GM19193 (cell line): ENCODE data around the gene PPP1R1B.

Experiments
- POLR2A ChIP-seq: IDR thresholded peaks from 4 replicates; pipeline ENCODE4 v1.6.1; 2011; ENCODE audit not compliant: insufficient read depth, insufficient read length; ENCODE audit errors: extremely low read depth

PPP1R1B gene

DNA sequence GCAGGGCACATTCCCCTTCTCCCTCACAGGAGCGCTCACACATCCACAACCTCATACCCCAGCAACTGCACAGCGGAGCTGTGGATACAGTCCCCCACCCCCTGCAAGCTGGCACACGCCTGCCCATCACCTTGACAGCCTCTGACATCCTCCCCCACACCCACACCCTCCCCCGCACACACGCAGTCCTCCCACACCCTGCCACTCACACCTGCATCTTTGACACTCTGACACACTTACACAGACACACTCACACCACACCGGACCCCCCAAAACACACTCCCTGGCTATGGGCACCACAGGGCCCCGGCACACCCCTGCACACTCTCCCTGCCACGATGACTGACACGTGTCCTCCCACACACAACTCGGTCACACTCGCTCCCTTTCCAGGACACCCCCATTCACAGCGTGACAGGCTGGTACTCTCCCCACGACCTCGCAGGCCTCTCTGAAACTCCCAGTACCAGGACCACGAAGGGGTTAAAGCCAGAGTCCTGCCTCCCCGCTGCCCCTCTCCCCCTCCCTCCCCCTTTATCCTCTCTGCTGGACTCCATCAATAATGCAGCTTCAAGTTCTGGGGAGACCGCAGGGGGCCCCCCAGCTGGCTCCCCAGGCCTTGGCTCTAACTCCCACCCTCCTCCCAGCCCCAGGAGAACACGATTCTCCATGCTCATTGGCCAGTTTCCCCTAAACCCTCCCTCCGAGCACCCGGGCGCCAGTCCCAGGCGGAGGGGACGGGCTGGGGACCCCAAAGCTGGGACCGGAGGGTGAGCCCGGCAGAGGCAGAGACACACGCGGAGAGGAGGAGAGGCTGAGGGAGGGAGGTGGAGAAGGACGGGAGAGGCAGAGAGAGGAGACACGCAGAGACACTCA lies at the start of gene PPP1R1B:
TSS of gene PPP1R1B (plus strand) at position 782 of the 876 bp plus-strand sequence. CDS start 441 bp downstream, outside the sequence.
- no peak for TF ChIP-seq POLR2A

DNA sequence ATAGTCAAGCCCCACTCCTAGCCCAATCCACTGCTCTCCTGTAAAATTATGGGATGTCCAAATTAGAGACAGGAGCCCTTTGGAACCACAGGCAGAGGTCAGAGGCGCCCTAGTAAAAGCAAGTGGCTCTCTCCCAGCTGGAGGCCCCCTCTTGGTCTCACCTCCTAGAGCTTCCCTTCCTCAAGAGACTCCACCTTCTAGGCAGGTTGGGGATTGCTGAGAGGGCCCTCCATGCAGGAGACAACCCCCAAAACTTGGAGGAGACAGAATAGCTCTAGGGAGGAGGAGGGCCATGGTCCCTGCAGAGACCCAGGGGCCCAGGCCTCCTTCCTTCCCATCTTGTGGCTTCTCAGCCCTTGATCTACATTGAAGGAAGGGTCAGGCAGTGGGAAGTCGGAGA lies 48.5 kb upstream of the PPP1R1B start:
- TF ChIP-seq POLR2A = no peak

GRCh38 chr17:39579318-39580081 lies 47.3 kb upstream of the PPP1R1B start:
- TF ChIP-seq POLR2A = no peak

DNA sequence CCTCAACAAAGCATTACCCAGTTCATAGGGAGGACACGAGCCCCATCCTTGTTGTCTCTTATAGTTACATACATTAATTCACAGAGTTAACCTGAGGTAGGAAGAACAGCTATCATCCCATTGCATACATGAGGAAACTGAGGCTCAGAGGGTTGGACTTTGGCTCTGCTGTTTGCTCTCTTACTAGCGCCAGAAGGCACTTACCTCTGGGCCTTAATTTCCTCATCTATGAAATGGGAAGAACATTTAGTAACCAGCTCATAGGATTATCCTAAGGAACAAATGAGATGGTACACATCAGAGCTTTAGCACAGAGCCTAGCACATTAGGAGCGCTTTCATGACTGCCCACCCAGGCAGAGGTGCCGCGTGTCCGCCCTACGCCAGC lies 46.7 kb upstream of the PPP1R1B start:
- TF ChIP-seq POLR2A = no peak

GRCh38 chr17:39581071-39581758 lies 45.5 kb upstream of the PPP1R1B start:
- no peak for TF ChIP-seq POLR2A

- TF ChIP-seq POLR2A = no peak
Observed at GRCh38 chr17:39581759-39582085, 45.0 kb upstream of the PPP1R1B start.

DNA sequence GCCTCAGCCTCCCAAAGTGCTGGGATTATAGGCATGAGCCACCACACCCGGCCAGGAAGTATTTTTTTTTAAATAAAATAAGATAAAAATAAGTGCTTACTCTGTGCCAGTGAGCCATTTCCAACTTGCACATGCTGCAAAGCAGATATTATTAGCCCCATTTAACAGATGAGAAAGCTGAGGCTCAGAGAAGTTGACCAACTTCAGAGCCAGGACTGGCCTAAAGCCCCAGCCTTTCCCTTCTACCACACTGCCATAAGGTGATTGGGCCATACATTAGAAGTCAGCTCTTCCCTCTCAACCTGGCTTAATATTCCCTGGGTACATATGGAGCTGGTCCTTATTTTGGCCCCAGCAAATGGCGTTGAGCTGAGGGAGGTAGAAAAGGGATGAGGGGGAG lies 44.1 kb upstream of the PPP1R1B start:
- TF ChIP-seq POLR2A = no peak

GRCh38 chr17:39591958-39592954 lies 34.5 kb upstream of the PPP1R1B start:
- TF ChIP-seq POLR2A = no peak

- TF ChIP-seq POLR2A = no peak
Observed at GRCh38 chr17:39593371-39593770, 33.4 kb upstream of the PPP1R1B start.

- no peak for TF ChIP-seq POLR2A
Observed at GRCh38 chr17:39595294-39595693, 31.5 kb upstream of the PPP1R1B start.

GRCh38 chr17:39595928-39596510 lies 30.7 kb upstream of the PPP1R1B start:
- TF ChIP-seq POLR2A = no peak

DNA sequence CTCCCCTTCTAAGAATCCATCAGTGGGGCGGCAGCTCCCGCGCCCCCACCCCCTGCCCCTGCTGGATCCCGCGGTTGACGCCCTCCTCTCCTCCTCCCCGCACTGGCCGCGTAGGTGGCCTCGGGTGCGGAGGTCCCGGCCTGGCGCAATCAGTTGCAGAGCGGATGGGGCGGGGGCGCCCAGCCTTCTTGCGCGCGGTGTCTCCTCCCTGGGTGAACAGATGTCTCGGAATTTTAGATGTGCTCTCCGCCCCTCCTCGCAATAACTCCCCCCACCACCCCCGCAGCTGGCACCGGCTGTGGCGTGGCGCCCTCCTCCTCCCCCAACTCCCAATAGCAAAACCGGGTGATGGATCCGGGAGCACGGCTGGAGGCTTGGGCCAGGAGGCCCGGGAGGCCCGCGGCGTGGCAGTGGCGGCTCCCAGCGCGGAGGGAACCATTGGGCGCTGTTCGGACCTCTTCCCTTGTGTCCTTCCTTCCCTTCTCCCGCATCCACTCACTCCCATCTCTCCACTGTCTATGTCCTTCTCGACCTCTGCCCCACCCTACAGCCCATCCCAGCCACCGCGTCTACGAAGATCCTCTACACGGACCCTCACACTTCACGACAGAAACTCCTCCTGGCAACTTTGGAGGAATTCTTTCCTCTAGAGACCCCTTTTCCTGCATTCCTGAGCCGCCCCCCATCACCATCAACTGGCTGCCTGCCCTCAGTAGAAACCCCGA lies 30.0 kb upstream of the PPP1R1B start:
- no peak for TF ChIP-seq POLR2A

GRCh38 chr17:39597372-39598046 lies 29.2 kb upstream of the PPP1R1B start:
- TF ChIP-seq POLR2A = no peak

GRCh38 chr17:39598047-39598481 lies 28.7 kb upstream of the PPP1R1B start:
- TF ChIP-seq POLR2A = no peak
